H1 (cell line): ENCODE results near the gene MAML3. TPM values are rescaled to one million over a fixed set of nuclear protein-coding genes. Genes with fewer than 3 reads are reported as not detected.

Source experiments
- CTCF ChIA-PET: fragments of 300-600 bp; sonication (Branson Sonifier 250); formaldehyde crosslinking; loops from one replicate; lab custom pipeline; 2021; ENCODE audit not compliant: partially characterized antibody; lab: Charles Lee
- POLR2A ChIA-PET: fragments of 300-600 bp; sonication (Branson Sonifier 250); formaldehyde crosslinking; loops from one replicate; lab custom pipeline; 2021; ENCODE audit warnings: inconsistent platforms; ENCODE audit not compliant: partially characterized antibody; lab: Charles Lee
- DNase-seq, 2 experiments: peaks; one replicate each; pipeline versions ENCODE4 v3.0.0 to v3.0.0-alpha.2; 2010 to 2022; ENCODE audit warnings: low spot score in 2 of 2, low read depth in 1 of 2, mixed read lengths in 1 of 2
- FAIRE-seq: peaks from 2 replicates; lab custom pipeline; 2011; peaks lifted over from hg19 to GRCh38; lab: Jason Lieb, UNC
- H2AFZ ChIP-seq: 2 replicates; pipeline ENCODE4 v1.8.1; 2012; ENCODE audit warnings: low read length, inconsistent platforms
- H2AK5ac ChIP-seq: 2 replicates; pipeline ENCODE4 v1.6.1; 2013; ENCODE audit warnings: low read depth, low read length
- H2BK120ac ChIP-seq: replicated peaks from 2 replicates; pipeline ENCODE3; 2013; ENCODE audit warnings: low read depth, low read length, inconsistent platforms
- H2BK12ac ChIP-seq: 2 replicates; pipeline ENCODE4 v1.6.1; 2013; ENCODE audit warnings: low read depth, low read length
- H2BK15ac ChIP-seq: 2 replicates; pipeline ENCODE4 v1.6.1; 2013; ENCODE audit warnings: low read length
- H2BK20ac ChIP-seq: 2 replicates; pipeline ENCODE4 v1.6.1; 2013; ENCODE audit warnings: low read length
- H2BK5ac ChIP-seq: 2 replicates; pipeline ENCODE4 v1.6.1; 2013; ENCODE audit warnings: low read depth, low read length
- H3K14ac ChIP-seq: 2 replicates; pipeline ENCODE4 v1.6.1; 2013; ENCODE audit warnings: inconsistent platforms; ENCODE audit not compliant: insufficient read length
- H3K18ac ChIP-seq: 2 replicates; pipeline ENCODE4 v1.6.1; 2013; ENCODE audit warnings: low read length; ENCODE audit errors: extremely low read depth
- H3K23ac ChIP-seq: 2 replicates; pipeline ENCODE4 v1.6.1; 2013; ENCODE audit warnings: inconsistent platforms; ENCODE audit not compliant: insufficient read length
- H3K23me2 ChIP-seq: 2 replicates; pipeline ENCODE4 v1.6.1; 2013; ENCODE audit warnings: low read depth, low read length
- H3K27ac ChIP-seq: 2 replicates; pipeline ENCODE4 v1.6.1; 2011; ENCODE audit warnings: low read depth, low read length, inconsistent platforms
- H3K27me3 ChIP-seq, 4 experiments: replicated peaks in 1 of 4; 1 replicate in 1 of 4; 2 replicates in 3 of 4; pipeline versions ENCODE4 v1.6.1 to v1.8.1; 2011 to 2013; ENCODE audit warnings: low read length in 3 of 4, mild to moderate bottlenecking in 3 of 4, inconsistent platforms in 2 of 4, mixed read lengths in 2 of 4, moderate library complexity in 1 of 4; ENCODE audit not compliant: control insufficient read depth in 3 of 4, insufficient read depth in 3 of 4; ENCODE audit errors: extremely low read depth in 1 of 4
- H3K36me3 ChIP-seq, 4 experiments: 2 replicates each; pipeline versions ENCODE4 v1.6.1 to v1.8.1; 2011 to 2013; ENCODE audit warnings: mild to moderate bottlenecking in 4 of 4, low read length in 3 of 4, moderate library complexity in 2 of 4, control low read depth in 1 of 4, inconsistent platforms in 1 of 4; ENCODE audit not compliant: insufficient read depth in 4 of 4, control insufficient read depth in 2 of 4
- H3K4ac ChIP-seq: replicated peaks from 2 replicates; pipeline ENCODE3; 2013; ENCODE audit warnings: low read length, low read depth, mixed read lengths, inconsistent platforms; ENCODE audit not compliant: insufficient read length
- H3K4me1 ChIP-seq, 4 experiments: replicated peaks in 1 of 4; 1 replicate in 1 of 4; 2 replicates in 3 of 4; pipeline versions ENCODE4 v1.6.1 to v1.8.1; 2011 to 2013; ENCODE audit warnings: low read length in 3 of 4, inconsistent platforms in 2 of 4, mixed read lengths in 1 of 4; ENCODE audit not compliant: insufficient read depth in 4 of 4, control insufficient read depth in 3 of 4
- H3K4me2 ChIP-seq, 2 experiments: 2 replicates each; pipeline versions ENCODE4 v1.6.1 to v1.8.1; 2011 to 2013; ENCODE audit warnings: low read depth in 2 of 2, low read length in 2 of 2, control low read depth in 1 of 2, inconsistent platforms in 1 of 2, mild to moderate bottlenecking in 1 of 2; ENCODE audit not compliant: insufficient read depth in 1 of 2
- H3K4me3 ChIP-seq, 4 experiments: fragments of 200-600, 300-600 bp in 1 of 4; sonication (generic), shearing (Covaris generic), sonication (Bioruptor Twin) in 1 of 4; 2 replicates each; pipeline versions ENCODE4 v1.5.1 to v1.8.1; 2011 to 2016; ENCODE audit warnings: low read length in 4 of 4, low read depth in 3 of 4, control low read depth in 2 of 4, inconsistent platforms in 2 of 4, mild to moderate bottlenecking in 2 of 4, mixed read lengths in 1 of 4, moderate library complexity in 1 of 4; ENCODE audit not compliant: insufficient read depth in 2 of 4; ENCODE audit errors: extremely low read depth in 1 of 4
- H3K56ac ChIP-seq: replicated peaks from 2 replicates; pipeline ENCODE3; 2013; ENCODE audit warnings: low read depth, mild to moderate bottlenecking, mixed read lengths, low read length, inconsistent platforms; ENCODE audit not compliant: insufficient read length
- H3K79me1 ChIP-seq: 2 replicates; pipeline ENCODE4 v1.6.1; 2013; ENCODE audit warnings: low read depth, low read length, control low read depth
- H3K79me2 ChIP-seq, 2 experiments: 2 replicates each; pipeline versions ENCODE4 v1.6.1 to v1.8.1; 2012 to 2013; ENCODE audit warnings: low read length in 2 of 2, mild to moderate bottlenecking in 2 of 2, inconsistent platforms in 1 of 2; ENCODE audit not compliant: insufficient read depth in 2 of 2, control insufficient read depth in 1 of 2
- H3K9ac ChIP-seq, 4 experiments: replicated peaks in 1 of 4; 1 replicate in 1 of 4; 2 replicates in 3 of 4; pipeline versions ENCODE4 v1.6.1 to v1.8.1; 2011 to 2013; ENCODE audit warnings: low read depth in 3 of 4, low read length in 3 of 4, control low read depth in 2 of 4, mild to moderate bottlenecking in 2 of 4, moderate library complexity in 2 of 4, inconsistent platforms in 1 of 4; ENCODE audit errors: extremely low read depth in 1 of 4
- H3K9me3 ChIP-seq, 2 experiments: 2 replicates each; pipeline versions ENCODE4 v1.6.1 to v1.8.1; 2012 to 2013; ENCODE audit warnings: mild to moderate bottlenecking in 2 of 2, moderate library complexity in 2 of 2, control low read depth in 1 of 2, inconsistent platforms in 1 of 2, low read depth in 1 of 2, low read length in 1 of 2, mixed read lengths in 1 of 2; ENCODE audit not compliant: insufficient read depth in 2 of 2
- H4K20me1 ChIP-seq, 2 experiments: replicated peaks in 1 of 2; 2 replicates each; pipeline versions ENCODE3 to v1.8.1; 2011 to 2013; ENCODE audit warnings: inconsistent platforms in 2 of 2, low read length in 2 of 2, mild to moderate bottlenecking in 1 of 2; ENCODE audit not compliant: insufficient read depth in 2 of 2, control insufficient read depth in 1 of 2
- H4K5ac ChIP-seq: 2 replicates; pipeline ENCODE4 v1.6.1; 2013; ENCODE audit warnings: low read length, low read depth, mixed read lengths, inconsistent platforms; ENCODE audit not compliant: insufficient read length
- H4K8ac ChIP-seq: 2 replicates; pipeline ENCODE4 v1.8.0; 2013; ENCODE audit warnings: mild to moderate bottlenecking, moderate library complexity, low read length, inconsistent platforms; ENCODE audit not compliant: insufficient read depth; ENCODE audit errors: extremely low read depth
- H4K91ac ChIP-seq: replicated peaks from 2 replicates; pipeline ENCODE3; 2013; ENCODE audit warnings: low read length, mixed read lengths, inconsistent platforms; ENCODE audit not compliant: insufficient read length
- EP300 ChIP-seq, 2 experiments: IDR thresholded peaks; 1 replicate in 1 of 2; 2 replicates in 1 of 2; pipeline ENCODE4 v1.6.1; 2011 to 2012; ENCODE audit warnings: low read depth in 2 of 2, low read length in 2 of 2, mild to moderate bottlenecking in 2 of 2, borderline replicate concordance in 1 of 2, inconsistent platforms in 1 of 2, moderate library complexity in 1 of 2
- NANOG ChIP-seq: IDR thresholded peaks from 2 replicates; pipeline ENCODE4 v1.6.1; 2011; ENCODE audit warnings: low read length, low read depth, mild to moderate bottlenecking, inconsistent platforms; ENCODE audit not compliant: insufficient read depth, poor library complexity, severe bottlenecking
- POLR2A ChIP-seq, 2 experiments: IDR thresholded peaks; 1 replicate in 1 of 2; 2 replicates in 1 of 2; pipeline ENCODE4 v1.6.1; 2011; ENCODE audit warnings: low read depth in 2 of 2, low read length in 2 of 2, mild to moderate bottlenecking in 2 of 2; ENCODE audit errors: control extremely low read depth in 1 of 2
- RXRA ChIP-seq: IDR thresholded peaks from 2 replicates; pipeline ENCODE4 v1.6.1; 2011; ENCODE audit warnings: low read depth, mild to moderate bottlenecking, low read length, moderate library complexity; ENCODE audit not compliant: insufficient read depth
- WGBS, 2 experiments: shearing (Covaris generic) in 1 of 2; methylation state at CpG; one replicate each; pipeline versions ENCODE4 v1.1.6 to v1.1.7; 2013 to 2015; ENCODE audit warnings: low lambda C conversion rate in 2 of 2, mixed read lengths in 2 of 2, inconsistent platforms in 1 of 2, low coverage in 1 of 2, missing lambda C conversion rate in 1 of 2; ENCODE audit not compliant: insufficient replicate concordance in 2 of 2, insufficient coverage in 1 of 2, insufficient read length in 1 of 2; ENCODE audit errors: extremely low coverage in 1 of 2, missing lambda C conversion rate in 1 of 2; 5-methylcytosine and 5-hydroxymethylcytosine counted together
- polyA plus RNA-seq, 7 experiments: library from polyadenylated mRNA; depleted of rRNA in 3 of 7; stranded (reverse) in 5 of 7; unstranded in 2 of 7; fragments of >200 nt in 5 of 7; fragments of 200-250 nt in 2 of 7; gene quantifications; 1 replicate in 5 of 7; 2 replicates in 1 of 7; 4 replicates in 1 of 7; pipeline versions ENCODE4 v1.2.1 to v1.2.3, GENCODE V29; 2011 to 2013; ENCODE audit warnings: missing spikeins in 2 of 7, mixed read lengths in 2 of 7
- total RNA-seq: library from RNA; stranded (reverse); fragmentation: NEBNext Ultra II Directional; extraction: Animal tissue kit (Norgen Biotek cat#: 25700); gene quantifications from 2 replicates; pipeline ENCODE4 v1.2.1, GENCODE V29; 2021

Gene MAML3
- total and polyA plus RNA-seq, 2 of the 8 experiments (the other 6 are each of a cell fraction or from before 2014, with no cell fraction given) = 2.1 to 5.7 TPM

DNA sequence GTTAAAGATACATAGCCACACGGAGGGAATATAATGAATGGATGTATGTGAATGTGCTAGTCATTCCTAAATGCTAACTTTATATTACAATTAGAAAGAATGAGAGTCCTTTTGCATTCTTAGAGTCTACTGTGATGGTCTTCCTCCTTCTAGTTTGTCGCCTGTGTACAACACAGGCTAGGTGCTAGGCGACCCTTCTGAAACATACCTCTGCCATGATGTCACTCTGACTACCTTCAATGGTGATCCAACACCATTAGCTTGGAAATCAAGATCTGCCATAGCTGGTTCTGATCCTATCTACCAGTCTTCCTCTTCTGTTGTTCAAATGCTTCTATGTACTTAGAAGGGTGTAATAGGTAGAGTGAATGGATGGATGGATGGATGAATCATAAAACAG, 337.1 kb downstream of the MAML3 start:
- peak overlapping the region in 1 of 4 experiments; percentile 52; a peak in 1 of 8 replicates for H3K4me3 ChIP-seq
- no peak overlapping the region for H3K27ac ChIP-seq
- H3K23ac ChIP-seq = no peak overlapping the region
- peak overlapping the region; percentile 62; the same call in 1 of the 2 replicates for H2BK12ac ChIP-seq
- no peaks in the 10 kb centered on the region for H3K79me1 ChIP-seq
- TF ChIP-seq POLR2A (IDR thresholded peaks at IDR 0.05; ENCODE audit: control extremely low read depth in 1 of 2, low read depth in 2 of 2, low read length in 2 of 2) (no peak), EP300 (IDR thresholded peaks at IDR 0.05; ENCODE audit: borderline replicate concordance in 1 of 2, low read depth in 2 of 2, low read length in 2 of 2) (no peak), NANOG (no peak), RXRA (no peak)
- 75% methylated on average over 3 of the region's 3 CpGs; no CpG with 5 or more reads in 1 of the 2 experiments for WGBS, 2 experiments
- H3K14ac ChIP-seq = no peak overlapping the region
- no peak overlapping the region for H3K9ac ChIP-seq
- H3K36me3 ChIP-seq = no peaks in the 10 kb centered on the region
- H3K18ac ChIP-seq = no peak overlapping the region
- POLR2A ChIA-PET = interaction anchor here (0.6 to 1.8 kb wide), 6 partner anchors 8 to 334 kb away, joined by 3 to 7 read pairs (median 4); no protein-coding TSS in a partner anchor
- H3K56ac ChIP-seq = no peak overlapping the region
- no peak overlapping the region for H4K91ac ChIP-seq
- H3K27me3 ChIP-seq = no peaks in the 10 kb centered on the region
- H3K9me3 ChIP-seq = peaks cover 4 to 5% of the 10 kb centered on the region in 2 experiments; a peak in 1 of 4 replicates
- no peak overlapping the region for H3K4ac ChIP-seq
- H2BK5ac ChIP-seq = no peak overlapping the region
- H4K20me1 ChIP-seq = no peaks in the 10 kb centered on the region
- DNase-seq (no peak), FAIRE-seq (no peak)
- no peaks in the 10 kb centered on the region for H3K23me2 ChIP-seq
- peaks cover 2 to 22% (median 11%) of the 10 kb centered on the region in 4 experiments; a peak in 5 of 7 replicates for H3K4me1 ChIP-seq
- no peak overlapping the region for H2BK15ac ChIP-seq
- no peak overlapping the region for H4K8ac ChIP-seq
- H2BK20ac ChIP-seq = peak overlapping the region; percentile 75; the same call in 1 of the 2 replicates
- no peak overlapping the region for H2AFZ ChIP-seq
- H2AK5ac ChIP-seq = no peak overlapping the region
- peak overlapping the region; percentile 71 to 96; a peak in 3 of 4 replicates for H3K4me2 ChIP-seq
- no peaks in the 10 kb centered on the region for H3K79me2 ChIP-seq
- no peak overlapping the region for H2BK120ac ChIP-seq
- CTCF ChIA-PET = interaction anchor here (1.3 to 3.4 kb wide), 2 partner anchors 8 to 9 kb away, joined by 3 to 10 read pairs; no protein-coding TSS in a partner anchor
- no peak overlapping the region for H4K5ac ChIP-seq
